Subcutaneous adipose tissue (tissue), 4 donors: Measurements from ENCODE around the gene ADAMTS10. TPM values are rescaled to one million over a fixed set of nuclear protein-coding genes. Genes with fewer than 3 reads are reported as not detected.

Source experiments
- total RNA-seq, 4 donors: library from RNA; depleted of rRNA; stranded (reverse); fragments of >200 nt; gene quantifications; one replicate each; pipeline ENCODE4 v1.1.0, GENCODE V29; 2016
- TF ChIP-seq, protein P1 (sequence below): fragments of 450-650 bp; IDR thresholded peaks from one replicate; pipeline ENCODE4 v1.5.1; 2016; ENCODE audit warnings: low read depth, mild to moderate bottlenecking, control low read depth, antibody characterized with exemption, moderate library complexity

ADAMTS10 gene
- total RNA-seq, 4 donors from 2014 or later = 17.8 to 63.9 (median 45.2) TPM

DNA sequence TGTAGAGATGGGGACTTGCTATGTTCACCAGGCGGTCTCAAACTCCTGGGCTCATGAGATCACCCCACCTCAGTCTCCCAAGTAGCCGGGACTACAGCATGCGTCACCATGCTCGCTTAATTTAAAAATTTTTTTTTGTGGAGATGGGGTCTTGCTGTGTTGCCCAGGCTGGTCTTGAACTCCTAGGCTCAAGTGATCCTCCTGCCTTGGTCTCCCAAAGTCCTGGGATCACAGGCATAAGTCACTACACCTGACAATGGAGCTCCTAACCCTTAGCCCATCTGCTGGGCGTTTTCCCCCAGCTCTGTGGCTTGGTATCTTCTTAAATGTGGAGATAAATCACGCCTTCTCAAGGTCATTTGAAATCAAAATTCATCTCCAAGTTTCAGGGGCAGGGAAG is 6.3 kb upstream of the ADAMTS10 start:
- TF ChIP-seq, protein P1, sequence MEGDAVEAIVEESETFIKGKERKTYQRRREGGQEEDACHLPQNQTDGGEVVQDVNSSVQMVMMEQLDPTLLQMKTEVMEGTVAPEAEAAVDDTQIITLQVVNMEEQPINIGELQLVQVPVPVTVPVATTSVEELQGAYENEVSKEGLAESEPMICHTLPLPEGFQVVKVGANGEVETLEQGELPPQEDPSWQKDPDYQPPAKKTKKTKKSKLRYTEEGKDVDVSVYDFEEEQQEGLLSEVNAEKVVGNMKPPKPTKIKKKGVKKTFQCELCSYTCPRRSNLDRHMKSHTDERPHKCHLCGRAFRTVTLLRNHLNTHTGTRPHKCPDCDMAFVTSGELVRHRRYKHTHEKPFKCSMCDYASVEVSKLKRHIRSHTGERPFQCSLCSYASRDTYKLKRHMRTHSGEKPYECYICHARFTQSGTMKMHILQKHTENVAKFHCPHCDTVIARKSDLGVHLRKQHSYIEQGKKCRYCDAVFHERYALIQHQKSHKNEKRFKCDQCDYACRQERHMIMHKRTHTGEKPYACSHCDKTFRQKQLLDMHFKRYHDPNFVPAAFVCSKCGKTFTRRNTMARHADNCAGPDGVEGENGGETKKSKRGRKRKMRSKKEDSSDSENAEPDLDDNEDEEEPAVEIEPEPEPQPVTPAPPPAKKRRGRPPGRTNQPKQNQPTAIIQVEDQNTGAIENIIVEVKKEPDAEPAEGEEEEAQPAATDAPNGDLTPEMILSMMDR = no peak

DNA sequence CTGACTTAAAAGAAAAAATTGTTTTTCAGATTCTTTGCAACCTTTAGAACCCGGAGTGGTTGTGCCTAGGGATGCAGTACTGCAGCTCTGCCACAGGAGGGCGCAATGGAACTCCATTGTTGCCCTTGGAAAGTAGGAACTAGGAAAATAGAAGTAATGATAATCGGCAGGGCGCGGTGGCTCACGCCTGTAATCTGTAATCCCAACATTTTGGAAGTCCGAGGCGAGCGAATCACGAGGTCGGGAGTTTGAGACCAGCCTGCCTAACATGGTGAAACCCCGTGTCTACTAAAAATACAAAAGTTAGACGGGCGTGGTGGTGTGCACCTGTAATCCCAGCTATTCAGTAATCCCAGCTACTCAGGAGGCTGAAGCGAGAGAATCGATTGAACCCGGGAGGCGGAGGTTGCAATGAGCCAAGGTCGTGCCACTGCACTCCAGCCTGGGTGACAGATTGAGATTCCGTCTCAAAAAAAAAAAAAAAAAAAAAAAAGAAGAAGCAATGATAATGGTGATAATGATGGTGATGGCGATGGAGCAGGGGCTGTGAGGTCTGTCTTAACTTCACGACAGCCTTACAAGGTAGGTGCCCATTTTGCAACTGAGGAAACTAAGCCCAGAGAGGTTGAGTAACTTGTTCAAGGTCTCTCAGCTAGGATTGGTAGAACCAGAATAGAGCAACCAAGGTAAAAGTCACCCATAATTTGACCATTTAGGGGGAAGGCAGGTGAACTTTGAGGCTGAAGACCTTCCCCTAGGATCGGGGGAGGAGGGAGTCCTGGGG is 5.5 kb upstream of the ADAMTS10 start:
- TF ChIP-seq, protein P1 = no peak

DNA sequence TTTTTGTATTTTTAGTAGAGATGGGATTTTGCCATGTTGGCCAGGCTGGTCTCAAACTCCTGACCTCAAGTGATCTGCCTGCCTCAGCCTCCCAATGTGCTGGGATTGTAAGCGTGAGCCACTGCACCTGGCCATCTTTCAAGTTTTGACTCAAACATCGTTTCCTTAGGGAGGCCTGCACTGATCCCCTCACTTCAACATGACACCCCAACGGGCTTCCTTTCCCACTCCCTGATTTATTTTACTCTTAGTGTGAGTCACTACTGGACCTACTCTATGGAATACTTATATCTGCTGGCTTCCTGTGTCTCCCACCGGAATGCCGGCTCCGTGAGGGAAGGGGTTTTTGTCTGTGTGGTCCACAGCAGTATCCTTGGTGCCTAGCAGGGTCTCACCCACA is 4.5 kb upstream of the ADAMTS10 start:
- TF ChIP-seq, protein P1 = no peak

DNA sequence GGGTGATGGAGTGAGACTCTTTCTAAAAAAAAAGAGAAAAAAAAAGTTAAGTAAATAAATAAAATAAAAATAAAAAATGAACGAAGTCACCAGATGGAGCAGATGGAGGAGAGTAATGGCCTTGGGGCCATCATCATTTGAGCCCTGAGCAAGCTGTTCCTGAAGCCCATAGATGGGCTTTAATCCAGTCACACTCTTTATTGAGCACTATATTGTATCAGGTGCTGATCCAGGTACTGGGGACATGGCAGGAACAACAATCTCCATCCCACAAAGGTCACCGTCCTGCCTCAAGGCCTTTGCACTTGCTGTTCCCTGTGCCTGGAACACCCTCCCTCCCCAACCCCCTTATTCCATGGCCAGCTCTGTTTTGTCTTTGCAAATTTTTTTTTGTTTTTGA is 3.9 kb upstream of the ADAMTS10 start:
- TF ChIP-seq, protein P1 = no peak

DNA sequence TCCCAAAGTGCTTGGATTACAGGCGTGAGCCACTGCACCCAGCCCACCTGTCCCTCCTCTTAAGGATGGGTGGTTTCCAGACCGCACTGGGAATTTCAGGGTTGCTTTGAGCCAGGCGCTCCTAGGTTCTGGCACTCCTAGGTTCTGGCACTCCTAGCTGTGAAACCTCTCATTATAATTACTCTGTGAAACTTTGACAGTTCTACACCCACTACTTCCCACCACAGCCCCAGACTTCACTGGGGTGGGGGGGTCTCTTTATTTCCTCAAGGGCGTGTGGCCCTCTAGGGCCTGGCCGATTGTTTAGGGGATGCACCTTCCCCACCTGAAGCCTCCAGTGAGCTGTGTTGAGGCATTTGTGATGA is 2.3 kb upstream of the ADAMTS10 start:
- TF ChIP-seq, protein P1 = no peak

DNA sequence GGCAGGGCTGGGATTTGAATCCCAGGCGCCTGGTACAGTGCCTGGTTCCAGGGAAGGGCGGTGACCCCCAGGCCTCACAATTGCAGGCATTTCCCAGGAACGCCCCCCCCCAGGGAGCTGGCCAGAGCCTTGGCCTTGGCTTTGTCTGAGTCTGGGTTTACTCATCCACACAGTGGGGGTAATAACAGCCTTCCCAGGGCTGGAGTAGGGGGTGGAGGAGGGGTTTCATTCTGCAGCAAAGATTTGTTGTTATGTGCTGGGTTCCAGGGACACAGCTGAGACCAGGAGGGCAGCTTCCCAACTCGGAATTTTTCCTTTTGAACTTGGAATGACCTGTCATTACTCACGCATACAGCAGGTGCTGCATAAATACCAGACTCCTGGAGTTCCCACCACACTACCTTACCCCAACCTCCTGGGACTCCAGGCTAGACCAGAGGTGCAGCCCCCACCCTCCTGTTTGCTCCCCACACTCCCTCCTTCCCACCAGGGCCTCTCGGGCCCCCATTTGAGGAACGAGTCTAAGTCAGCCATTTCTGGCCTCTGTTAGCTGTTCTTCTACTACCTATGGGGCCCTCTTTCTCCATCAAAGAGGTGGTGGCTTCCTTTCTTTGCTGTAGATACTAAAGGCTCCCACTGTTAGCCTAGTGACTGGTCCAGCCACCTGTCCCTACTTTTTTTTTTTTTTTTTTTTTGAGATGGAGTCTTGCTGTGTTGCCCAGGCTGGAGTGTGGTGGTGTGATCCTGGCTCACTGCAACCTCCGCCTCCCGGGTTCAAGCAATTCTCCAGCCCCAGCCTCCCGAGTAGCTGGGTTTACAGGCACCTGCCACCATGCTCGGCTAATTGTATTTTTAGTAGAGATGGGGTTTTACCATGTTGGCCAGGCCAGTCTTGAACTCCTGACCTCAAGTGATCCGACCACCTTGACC is 1.6 kb upstream of the ADAMTS10 start:
- TF ChIP-seq, protein P1 = no peak

DNA sequence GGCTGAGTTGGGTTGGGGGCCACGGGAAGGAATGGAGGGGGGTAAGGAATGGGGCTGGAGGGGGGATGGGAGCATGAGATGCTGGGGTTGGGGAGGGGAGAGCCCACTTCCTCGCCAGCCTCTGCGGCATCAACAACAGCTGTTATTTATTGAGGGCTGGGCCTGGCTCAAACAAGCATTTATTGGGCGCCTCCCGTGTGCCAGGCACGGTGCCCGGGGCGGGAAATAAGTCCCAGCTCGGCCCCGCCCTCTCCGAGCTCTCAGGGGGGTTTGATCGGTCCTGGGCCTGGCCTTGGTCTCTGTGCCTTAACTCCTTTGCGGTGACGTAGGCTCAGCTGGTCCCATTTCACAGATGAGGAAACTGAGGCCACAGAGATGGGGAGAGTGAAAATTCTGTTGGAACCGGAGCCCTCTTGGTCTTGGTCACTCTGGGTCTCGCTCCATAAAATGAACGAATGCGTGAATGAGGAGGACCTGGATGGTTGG is 919 bp upstream of the ADAMTS10 start:
- TF ChIP-seq, protein P1 = no peak
